OCI-LY1 (cell line): ENCODE data around the gene PRRC2B.
"Not testable (repeated sequence)": the region's sequence is repeated elsewhere in the genome, so short reads cannot be mapped to it uniquely, and the experiment has no call there.

Experiments
- CTCF ChIP-seq: fragments of 200-600 bp; sonication (generic), shearing (Covaris generic); IDR thresholded peaks from 2 replicates; pipeline ENCODE4 v1.5.1; 2017; ENCODE audit warnings: mild to moderate bottlenecking, antibody characterized with exemption, low read length, moderate library complexity, mixed read lengths
- EZH2 ChIP-seq: fragments of 200-600 bp; sonication (generic), shearing (Covaris generic); IDR thresholded peaks from 2 replicates; pipeline ENCODE4 v1.8.0; 2017; ENCODE audit warnings: borderline replicate concordance, mixed run types, mild to moderate bottlenecking, antibody characterized with exemption, low read length, moderate library complexity, mixed read lengths

GRCh38 chr9:131455655-131456054 is 61.8 kb downstream of the PRRC2B start:
- TF ChIP-seq CTCF, EZH2: not testable (repeated sequence)
